ENCODE measurements around the gene VTI1A. TPM values are rescaled to one million over a fixed set of nuclear protein-coding genes. Genes with fewer than 3 reads are reported as not detected.
"Not testable (repeated sequence)": the region's sequence is repeated elsewhere in the genome, so short reads cannot be mapped to it uniquely, and the experiment has no call there.

VTI1A gene
- polyA plus RNA-seq, 1 of the 3 experiments (the other 2 are of a cell fraction), result 8.3 TPM

DNA sequence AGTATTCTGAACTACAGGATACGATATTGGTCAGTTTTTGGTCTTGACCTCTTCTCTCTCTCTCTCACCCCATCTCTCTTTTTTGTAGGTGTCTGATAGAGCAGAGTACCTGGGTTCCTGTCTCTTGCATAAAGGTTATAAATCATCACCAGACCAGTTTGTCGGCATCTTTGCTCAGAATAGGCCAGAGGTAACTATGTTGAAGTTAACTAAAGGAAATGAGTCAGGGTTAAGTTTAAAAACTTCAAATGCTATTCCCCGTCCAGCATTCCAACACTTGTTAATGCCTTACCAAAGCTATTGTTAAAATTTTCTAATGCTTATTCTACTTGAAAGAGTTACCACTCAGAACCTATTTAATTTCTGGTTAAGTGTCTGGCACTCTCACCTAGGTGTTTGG lies 42.4 kb upstream of the VTI1A start:
- TF ChIP-seq FOXM1 (IDR thresholded peaks at IDR 0.05; ENCODE audit: low read depth) (no peak), GABPA (IDR thresholded peaks at IDR 0.05; ENCODE audit: low read depth) (no peak), MXI1 (IDR thresholded peaks at IDR 0.05; ENCODE audit: low read depth, low read length) (no peak), TCF12 (IDR thresholded peaks at IDR 0.05) (no peak), TEAD4 (IDR thresholded peaks at IDR 0.05; ENCODE audit: borderline replicate concordance, insufficient read depth) (no peak), RFX5 (IDR thresholded peaks at IDR 0.05; ENCODE audit: low read length) (no peak), YY1 (IDR thresholded peaks at IDR 0.05; ENCODE audit: low read depth) (no peak), RXRA (IDR thresholded peaks at IDR 0.05; ENCODE audit: borderline replicate concordance, low read depth) (no peak)
- TF ChIP-seq, protein P1, sequence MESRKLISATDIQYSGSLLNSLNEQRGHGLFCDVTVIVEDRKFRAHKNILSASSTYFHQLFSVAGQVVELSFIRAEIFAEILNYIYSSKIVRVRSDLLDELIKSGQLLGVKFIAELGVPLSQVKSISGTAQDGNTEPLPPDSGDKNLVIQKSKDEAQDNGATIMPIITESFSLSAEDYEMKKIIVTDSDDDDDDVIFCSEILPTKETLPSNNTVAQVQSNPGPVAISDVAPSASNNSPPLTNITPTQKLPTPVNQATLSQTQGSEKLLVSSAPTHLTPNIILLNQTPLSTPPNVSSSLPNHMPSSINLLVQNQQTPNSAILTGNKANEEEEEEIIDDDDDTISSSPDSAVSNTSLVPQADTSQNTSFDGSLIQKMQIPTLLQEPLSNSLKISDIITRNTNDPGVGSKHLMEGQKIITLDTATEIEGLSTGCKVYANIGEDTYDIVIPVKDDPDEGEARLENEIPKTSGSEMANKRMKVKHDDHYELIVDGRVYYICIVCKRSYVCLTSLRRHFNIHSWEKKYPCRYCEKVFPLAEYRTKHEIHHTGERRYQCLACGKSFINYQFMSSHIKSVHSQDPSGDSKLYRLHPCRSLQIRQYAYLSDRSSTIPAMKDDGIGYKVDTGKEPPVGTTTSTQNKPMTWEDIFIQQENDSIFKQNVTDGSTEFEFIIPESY (IDR thresholded peaks at IDR 0.05; ENCODE audit: borderline replicate concordance, low read depth), result no peak
- TF ChIP-seq, protein P2, sequence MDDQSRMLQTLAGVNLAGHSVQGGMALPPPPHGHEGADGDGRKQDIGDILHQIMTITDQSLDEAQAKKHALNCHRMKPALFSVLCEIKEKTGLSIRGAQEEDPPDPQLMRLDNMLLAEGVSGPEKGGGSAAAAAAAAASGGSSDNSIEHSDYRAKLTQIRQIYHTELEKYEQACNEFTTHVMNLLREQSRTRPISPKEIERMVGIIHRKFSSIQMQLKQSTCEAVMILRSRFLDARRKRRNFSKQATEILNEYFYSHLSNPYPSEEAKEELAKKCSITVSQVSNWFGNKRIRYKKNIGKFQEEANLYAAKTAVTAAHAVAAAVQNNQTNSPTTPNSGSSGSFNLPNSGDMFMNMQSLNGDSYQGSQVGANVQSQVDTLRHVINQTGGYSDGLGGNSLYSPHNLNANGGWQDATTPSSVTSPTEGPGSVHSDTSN (IDR thresholded peaks at IDR 0.05), result no peak
- H3K9me2 ChIP-seq, result no peaks in the 10 kb centered on the region
- H3K27me3 ChIP-seq (ENCODE audit: insufficient read depth), result peaks cover 4% of the 10 kb centered on the region; the same call in 1 of the 2 replicates
- CTCF ChIA-PET, result interaction anchor here (1.0 kb wide), 1 partner anchor 10 kb away, joined by 5 read pairs; no protein-coding TSS in a partner anchor
- WGBS (ENCODE audit: low lambda C conversion rate), result 17% methylated on average over 3 of the region's 3 CpGs
- H3K4me1 ChIP-seq (ENCODE audit: control insufficient read depth in 1 of 2, insufficient read depth in 2 of 2, low read depth in 1 of 2, low read length in 1 of 2), result no peaks in the 10 kb centered on the region
- no peak overlapping the region for H3K4me2 ChIP-seq
- no peaks in the 10 kb centered on the region for H3K9me3 ChIP-seq
- DNase-seq, result no peak
- no peaks in the 10 kb centered on the region for H3F3A ChIP-seq (replicated peaks; ENCODE audit: insufficient read depth)
- H3K4me3 ChIP-seq (ENCODE audit: low read depth in 2 of 2, low read length in 1 of 2), result no peak overlapping the region
- POLR2A ChIA-PET, result no interaction called here
- H3K36me3 ChIP-seq (replicated peaks in 1 of 2; ENCODE audit: control insufficient read depth in 1 of 2, insufficient read depth in 2 of 2, low read length in 1 of 2), result no peaks in the 10 kb centered on the region
- H3K9ac ChIP-seq, result no peak overlapping the region
- H3K27ac ChIP-seq (ENCODE audit: low read depth in 2 of 2, low read length in 1 of 2), result no peak overlapping the region
- no peaks in the 10 kb centered on the region for H4K20me1 ChIP-seq (ENCODE audit: insufficient read depth)
- no peaks in the 10 kb centered on the region for H3K79me2 ChIP-seq (ENCODE audit: insufficient read depth)
- H2AFZ ChIP-seq (ENCODE audit: low read depth), result no peak overlapping the region

DNA sequence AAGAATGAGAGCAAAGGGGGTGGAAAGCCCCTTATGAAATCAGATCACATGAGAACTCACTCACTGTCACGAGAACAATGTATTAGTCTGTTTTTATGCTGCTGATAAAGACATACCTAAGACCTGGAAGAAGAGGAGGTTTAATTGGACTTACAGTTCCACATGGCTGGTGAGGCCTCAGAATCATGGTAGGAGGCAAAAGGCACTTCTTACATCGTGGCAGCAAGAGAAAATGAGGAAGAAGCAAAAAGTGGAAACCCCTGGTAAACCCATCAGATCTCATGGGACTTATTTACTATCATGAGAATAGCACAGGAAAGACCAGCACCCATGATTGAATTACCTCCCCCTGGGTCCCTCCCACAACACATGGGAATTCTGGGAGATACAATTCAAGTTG lies 40.2 kb upstream of the VTI1A start:
- H4K20me1 ChIP-seq (ENCODE audit: insufficient read depth); DNase-seq; POLR2A ChIA-PET; H3K4me1 ChIP-seq (ENCODE audit: control insufficient read depth in 1 of 2, insufficient read depth in 2 of 2, low read depth in 1 of 2, low read length in 1 of 2); H3K9ac ChIP-seq; H2AFZ ChIP-seq (ENCODE audit: low read depth); H3K9me3 ChIP-seq; H3K4me2 ChIP-seq; H3K4me3 ChIP-seq (ENCODE audit: low read depth in 2 of 2, low read length in 1 of 2); H3K79me2 ChIP-seq (ENCODE audit: insufficient read depth); H3K27me3 ChIP-seq (ENCODE audit: insufficient read depth); H3K36me3 ChIP-seq (replicated peaks in 1 of 2; ENCODE audit: control insufficient read depth in 1 of 2, insufficient read depth in 2 of 2, low read length in 1 of 2); H3K27ac ChIP-seq (ENCODE audit: low read depth in 2 of 2, low read length in 1 of 2); H3K9me2 ChIP-seq; CTCF ChIA-PET; H3F3A ChIP-seq (replicated peaks; ENCODE audit: insufficient read depth): not testable (repeated sequence)
- WGBS (ENCODE audit: low lambda C conversion rate), result 4% methylated on average over 2 of the region's 2 CpGs

DNA sequence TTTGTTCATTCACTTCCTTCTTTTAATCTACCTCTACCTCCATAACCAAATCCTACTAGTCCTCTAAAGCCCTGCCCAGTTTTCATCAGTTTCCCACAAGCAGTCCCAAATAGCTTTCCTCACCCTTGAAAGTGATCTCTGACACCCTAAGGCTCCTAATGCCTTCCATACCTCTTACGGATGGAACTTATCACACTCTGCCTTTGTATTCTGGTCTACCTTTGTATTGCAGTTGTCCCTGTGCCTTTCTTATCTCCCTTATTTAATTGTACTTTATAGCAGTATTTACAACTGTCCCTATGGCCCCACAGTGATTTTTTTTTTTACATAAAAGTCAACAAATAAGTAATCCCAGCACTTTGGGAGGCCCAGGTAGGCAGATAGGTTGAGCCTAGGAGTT lies 39.3 kb upstream of the VTI1A start:
- Histone ChIP-seq H3K27ac (ENCODE audit: low read depth in 2 of 2, low read length in 1 of 2) (no peak overlapping the region), H2AFZ (ENCODE audit: low read depth) (no peak overlapping the region), H3K4me1 (ENCODE audit: control insufficient read depth in 1 of 2, insufficient read depth in 2 of 2, low read depth in 1 of 2, low read length in 1 of 2) (no peaks in the 10 kb centered on the region), H3K4me2 (no peak overlapping the region), H3K9ac (no peak overlapping the region), H3K36me3 (replicated peaks in 1 of 2; ENCODE audit: control insufficient read depth in 1 of 2, insufficient read depth in 2 of 2, low read length in 1 of 2) (no peaks in the 10 kb centered on the region), H3K9me2 (no peaks in the 10 kb centered on the region), H3K27me3 (ENCODE audit: insufficient read depth) (peaks cover 6% of the 10 kb centered on the region; the same call in 1 of the 2 replicates), H4K20me1 (ENCODE audit: insufficient read depth) (no peaks in the 10 kb centered on the region), H3K79me2 (ENCODE audit: insufficient read depth) (no peaks in the 10 kb centered on the region), H3F3A (replicated peaks; ENCODE audit: insufficient read depth) (no peaks in the 10 kb centered on the region), H3K4me3 (ENCODE audit: low read depth in 2 of 2, low read length in 1 of 2) (no peak overlapping the region), H3K9me3 (no peaks in the 10 kb centered on the region)
- POLR2A ChIA-PET, result no interaction called here
- DNase-seq, result no peak
- CTCF ChIA-PET, result no interaction called here
- 58% methylated on average over 1 of the region's 1 CpG for WGBS (ENCODE audit: low lambda C conversion rate)
- TF ChIP-seq SMC3 (IDR thresholded peaks at IDR 0.05; ENCODE audit: low read depth, low read length), result no peak
- no peak for TF ChIP-seq JUND (IDR thresholded peaks at IDR 0.05)
- TF ChIP-seq FOXJ3 (CRISPR knock-in tag; IDR thresholded peaks at IDR 0.05), result no peak
- TF ChIP-seq, protein P1 (IDR thresholded peaks at IDR 0.05; ENCODE audit: borderline replicate concordance, low read depth), result no peak
- TF ChIP-seq, protein P3, sequence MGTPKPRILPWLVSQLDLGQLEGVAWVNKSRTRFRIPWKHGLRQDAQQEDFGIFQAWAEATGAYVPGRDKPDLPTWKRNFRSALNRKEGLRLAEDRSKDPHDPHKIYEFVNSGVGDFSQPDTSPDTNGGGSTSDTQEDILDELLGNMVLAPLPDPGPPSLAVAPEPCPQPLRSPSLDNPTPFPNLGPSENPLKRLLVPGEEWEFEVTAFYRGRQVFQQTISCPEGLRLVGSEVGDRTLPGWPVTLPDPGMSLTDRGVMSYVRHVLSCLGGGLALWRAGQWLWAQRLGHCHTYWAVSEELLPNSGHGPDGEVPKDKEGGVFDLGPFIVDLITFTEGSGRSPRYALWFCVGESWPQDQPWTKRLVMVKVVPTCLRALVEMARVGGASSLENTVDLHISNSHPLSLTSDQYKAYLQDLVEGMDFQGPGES (IDR thresholded peaks at IDR 0.05; ENCODE audit: low read depth, low read length), result no peak
- no peak for TF ChIP-seq NRF1 (IDR thresholded peaks at IDR 0.05; ENCODE audit: low read depth, low read length)
- TF ChIP-seq MXI1 (IDR thresholded peaks at IDR 0.05; ENCODE audit: low read depth, low read length), result no peak
- no peak for TF ChIP-seq EP300 (IDR thresholded peaks at IDR 0.05; ENCODE audit: borderline replicate concordance in 1 of 2, low read depth in 1 of 2, low read length in 1 of 2)
- TF ChIP-seq, protein P4, sequence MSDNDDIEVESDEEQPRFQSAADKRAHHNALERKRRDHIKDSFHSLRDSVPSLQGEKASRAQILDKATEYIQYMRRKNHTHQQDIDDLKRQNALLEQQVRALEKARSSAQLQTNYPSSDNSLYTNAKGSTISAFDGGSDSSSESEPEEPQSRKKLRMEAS (IDR thresholded peaks at IDR 0.05; ENCODE audit: low read depth), result no peak
- TF ChIP-seq FOXM1 (IDR thresholded peaks at IDR 0.05; ENCODE audit: low read depth), result no peak
- no peak for TF ChIP-seq RAD21 (IDR thresholded peaks at IDR 0.05; ENCODE audit: low read length)
